WTC11 (cell line): Measurements from ENCODE around the gene MAP2K1. TPM values are rescaled to one million over a fixed set of nuclear protein-coding genes. Genes with fewer than 3 reads are reported as not detected.

ENCODE experiments used
- ATAC-seq: fragments of 200-7000 bp; cut with Tn5 transposase; 2 replicates; pipeline ENCODE4 v1.10.0; 2021; ENCODE audit warnings: mild to moderate bottlenecking, moderate library complexity
- CTCF ChIA-PET: fragments of 300-600 bp; sonication (Branson Sonifier 250); formaldehyde crosslinking; loops from one replicate; lab custom pipeline; 2021; ENCODE audit warnings: antibody characterized with exemption; lab: Charles Lee
- POLR2A ChIA-PET: fragments of 350-600 bp; sonication (Branson Sonifier 250); formaldehyde crosslinking; loops from one replicate; lab custom pipeline; 2021; ENCODE audit warnings: antibody characterized with exemption; lab: Charles Lee
- DNase-seq: peaks from one replicate; pipeline ENCODE4 v3.0.0; 2021; ENCODE audit warnings: low spot score
- H3K27ac Mint-ChIP-seq: 2 replicates; pipeline ENCODE4 v1.8.0; 2021; ENCODE audit warnings: mixed read lengths
- H3K27me3 Mint-ChIP-seq: 2 replicates; pipeline ENCODE4 v1.8.0; 2021; ENCODE audit warnings: low read depth, mild to moderate bottlenecking, moderate library complexity, mixed read lengths
- H3K36me3 Mint-ChIP-seq: 2 replicates; pipeline ENCODE4 v1.8.0; 2021; ENCODE audit warnings: mixed read lengths
- H3K4me1 Mint-ChIP-seq: 2 replicates; pipeline ENCODE4 v1.8.0; 2022; ENCODE audit warnings: mixed read lengths
- H3K4me3 Mint-ChIP-seq: 2 replicates; pipeline ENCODE4 v1.8.0; 2021; ENCODE audit warnings: mild to moderate bottlenecking, moderate library complexity, mixed read lengths
- H3K9me3 Mint-ChIP-seq: 2 replicates; pipeline ENCODE4 v1.8.0; 2021; ENCODE audit warnings: mixed read lengths
- CTCF ChIP-seq: fragments of 200-600 bp; IDR thresholded peaks from 2 replicates; pipeline ENCODE4 v1.8.0; 2022; ENCODE audit warnings: antibody characterized with exemption
- E2F4 ChIP-seq: sonication (generic); formaldehyde crosslinking; IDR thresholded peaks from 2 replicates; pipeline ENCODE4 v1.8.1; 2022; ENCODE audit warnings: low read depth, mild to moderate bottlenecking, moderate library complexity, missing genetic modification reagents, borderline replicate concordance
- ERG ChIP-seq: fragments of 250-450 bp; sonication (Bioruptor Pico); IDR thresholded peaks from 2 replicates; pipeline ENCODE4 v1.8.0; 2021; ENCODE audit warnings: mild to moderate bottlenecking
- FOXJ3 ChIP-seq: sonication (generic); formaldehyde crosslinking; IDR thresholded peaks from 2 replicates; pipeline ENCODE4 v1.9.0; 2021; ENCODE audit warnings: missing genetic modification reagents, mild to moderate bottlenecking, borderline replicate concordance
- HMGXB4 ChIP-seq: sonication (generic); formaldehyde crosslinking; IDR thresholded peaks from 2 replicates; pipeline ENCODE4 v1.8.1; 2023; ENCODE audit warnings: mild to moderate bottlenecking, moderate library complexity, missing genetic modification reagents
- IRF2 ChIP-seq: sonication (generic); formaldehyde crosslinking; IDR thresholded peaks from 2 replicates; pipeline ENCODE4 v1.8.0; 2022; ENCODE audit warnings: low read depth, missing genetic modification reagents, borderline replicate concordance
- KAT7 ChIP-seq: sonication (generic); formaldehyde crosslinking; IDR thresholded peaks from 2 replicates; pipeline ENCODE4 v1.8.1; 2023; ENCODE audit warnings: missing genetic modification reagents, mild to moderate bottlenecking, borderline replicate concordance
- MAX ChIP-seq: sonication (generic); formaldehyde crosslinking; IDR thresholded peaks from 2 replicates; pipeline ENCODE4 v1.8.0; 2022; ENCODE audit warnings: mild to moderate bottlenecking, missing genetic modification reagents
- NFE2L1 ChIP-seq: sonication (generic); formaldehyde crosslinking; IDR thresholded peaks from 2 replicates; pipeline ENCODE4 v1.8.1; 2023; ENCODE audit warnings: missing genetic modification reagents
- RORB ChIP-seq: fragments of 250-450 bp; sonication (Bioruptor Pico); IDR thresholded peaks from 2 replicates; pipeline ENCODE4 v1.9.0; 2021; ENCODE audit warnings: mild to moderate bottlenecking
- SOX15 ChIP-seq: fragments of 250-450 bp; sonication (Bioruptor Pico); IDR thresholded peaks from 2 replicates; pipeline ENCODE4 v1.9.0; 2021; ENCODE audit warnings: mild to moderate bottlenecking
- USF1 ChIP-seq: sonication (generic); formaldehyde crosslinking; IDR thresholded peaks from 2 replicates; pipeline ENCODE4 v1.8.0; 2022; ENCODE audit warnings: mild to moderate bottlenecking, missing genetic modification reagents
- ZBTB43 ChIP-seq: sonication (generic); formaldehyde crosslinking; IDR thresholded peaks from 2 replicates; pipeline ENCODE4 v1.8.1; 2023; ENCODE audit warnings: mild to moderate bottlenecking, missing genetic modification reagents
- ZNF121 ChIP-seq: sonication (generic); formaldehyde crosslinking; IDR thresholded peaks from 2 replicates; pipeline ENCODE4 v1.8.0; 2023; ENCODE audit warnings: missing genetic modification reagents
- ZNF396 ChIP-seq: fragments of 250-450 bp; sonication (Bioruptor Pico); IDR thresholded peaks from 2 replicates; pipeline ENCODE4 v1.8.0; 2021; ENCODE audit warnings: mild to moderate bottlenecking, moderate library complexity, borderline replicate concordance
- ZNF423 ChIP-seq: fragments of 250-450 bp; sonication (Bioruptor Pico); IDR thresholded peaks from 2 replicates; pipeline ENCODE4 v2.1.2; 2022; ENCODE audit warnings: mild to moderate bottlenecking, moderate library complexity
- ZNF512 ChIP-seq: sonication (generic); formaldehyde crosslinking; IDR thresholded peaks from 2 replicates; pipeline ENCODE4 v1.8.1; 2022; ENCODE audit warnings: missing genetic modification reagents, borderline replicate concordance
- total RNA-seq: library from RNA; stranded (reverse); gene quantifications from 3 replicates; pipeline ENCODE4 v1.2.3, GENCODE V29; 2021

MAP2K1 gene
- total RNA-seq, 1 experiment from 2014 or later = 93.0 TPM

- no peak overlapping the region; the same call in 1 of the 2 replicates for H3K4me3 Mint-ChIP-seq
- peak; percentile 28 for DNase-seq
- no peaks in the 10 kb centered on the region; the same call in 1 of the 2 replicates for H3K9me3 Mint-ChIP-seq
- peaks cover 70% of the 10 kb centered on the region for H3K4me1 Mint-ChIP-seq
- H3K27me3 Mint-ChIP-seq = no peaks in the 10 kb centered on the region
- H3K36me3 Mint-ChIP-seq = peaks cover 19% of the 10 kb centered on the region
- TF ChIP-seq NFE2L1 (CRISPR knock-in tag) = no peak
- no peak for TF ChIP-seq ZBTB43 (CRISPR knock-in tag)
- no peak for TF ChIP-seq ZNF512 (CRISPR knock-in tag)
- no peak for TF ChIP-seq ERG
- TF ChIP-seq ZNF121 (CRISPR knock-in tag) = peak; percentile 74; the same call in 1 of the 2 replicates
- TF ChIP-seq HMGXB4 (CRISPR knock-in tag) = no peak
- no peak for TF ChIP-seq SOX15 (CRISPR knock-in tag)
- TF ChIP-seq, all 79 proteins: peak for 1
- CTCF ChIA-PET = interaction anchor here (0.6 to 6.4 kb wide), 3 partner anchors 73 to 97 kb away, joined by 4 to 50 read pairs (median 4); partner anchors contain the start of gene SNAPC5
- H3K27ac Mint-ChIP-seq = peak overlapping the region; percentile 91
- POLR2A ChIA-PET = interaction anchor here (0.5 kb wide), 1 partner anchor 11 kb away, joined by 3 read pairs; no protein-coding TSS in a partner anchor
- ATAC-seq = peak; percentile 31; the same call in 1 of the 2 replicates
Observed at GRCh38 chr15:66401130-66402021, 14.7 kb downstream of the MAP2K1 start.

GRCh38 chr15:66402761-66403284 is 16.1 kb downstream of the MAP2K1 start:
- no peak for ATAC-seq
- Mint-ChIP-seq H3K27ac (peak overlapping the region; percentile 100), H3K9me3 (no peaks in the 10 kb centered on the region; the same call in 1 of the 2 replicates), H3K27me3 (no peaks in the 10 kb centered on the region), H3K4me3 (peak overlapping the region; percentile 22; the same call in 1 of the 2 replicates), H3K36me3 (peaks cover 12% of the 10 kb centered on the region), H3K4me1 (peaks cover 77% of the 10 kb centered on the region)
- no peak for DNase-seq
- CTCF ChIA-PET = interaction anchor here (0.5 to 6.4 kb wide), 4 partner anchors 68 to 886 kb away, joined by 3 to 50 read pairs (median 7); partner anchors contain the start of gene SNAPC5
- POLR2A ChIA-PET = interaction anchor here (1.3 kb wide), 1 partner anchor 16 kb away, joined by 4 read pairs; the partner anchor contains the start of gene MAP2K1
- TF ChIP-seq E2F4 (CRISPR knock-in tag) (no peak), KAT7 (CRISPR knock-in tag) (no peak), ZNF396 (CRISPR knock-in tag) (no peak), FOXJ3 (CRISPR knock-in tag) (no peak), CTCF (no peak), MAX (CRISPR knock-in tag) (no peak), IRF2 (CRISPR knock-in tag) (no peak), USF1 (CRISPR knock-in tag) (no peak), RORB (CRISPR knock-in tag) (no peak), ZNF423 (CRISPR knock-in tag) (no peak)
